Activated CD8-positive, alpha-beta memory T cell treated with anti-CD3 and anti-CD28 coated beads for 24 hours (primary cell): ENCODE data around the gene GRAMD2A.
"Not testable (repeated sequence)": the region's sequence is repeated elsewhere in the genome, so short reads cannot be mapped to it uniquely, and the experiment has no call there.

ENCODE experiments used
- DNase-seq: peaks from one replicate; pipeline ENCODE4 v3.0.0-alpha.2; 2020

The GRAMD2A gene

GRCh38 chr15:72182673-72183072 is 14.9 kb downstream of the GRAMD2A start:
- DNase-seq, result no peak

- no peak for DNase-seq
Measured at GRCh38 chr15:72182244-72182643, 15.3 kb downstream of the GRAMD2A start.

- no peak for DNase-seq
Measured at GRCh38 chr15:72180761-72181324, 16.7 kb downstream of the GRAMD2A start.

- no peak for DNase-seq
Measured at GRCh38 chr15:72179950-72180581, 17.5 kb downstream of the GRAMD2A start.

GRCh38 chr15:72178976-72179585 is 18.5 kb downstream of the GRAMD2A start:
- no peak for DNase-seq

GRCh38 chr15:72176743-72177142 is 20.8 kb downstream of the GRAMD2A start:
- no peak for DNase-seq

- DNase-seq, result no peak
Measured at GRCh38 chr15:72176159-72176558, 21.4 kb downstream of the GRAMD2A start.

- no peak for DNase-seq
Measured at GRCh38 chr15:72175186-72176044, 22.2 kb downstream of the GRAMD2A start.

- DNase-seq, result no peak
Measured at GRCh38 chr15:72174551-72175165, 22.9 kb downstream of the GRAMD2A start.

GRCh38 chr15:72173864-72174550 is 23.6 kb downstream of the GRAMD2A start:
- DNase-seq, result no peak

- no peak for DNase-seq
Measured at GRCh38 chr15:72173401-72173800, 24.2 kb downstream of the GRAMD2A start.

GRCh38 chr15:72172796-72173195 is 24.8 kb downstream of the GRAMD2A start:
- no peak for DNase-seq

- DNase-seq, result not testable (repeated sequence)
Measured at GRCh38 chr15:72171978-72172377, 25.6 kb downstream of the GRAMD2A start.

GRCh38 chr15:72170691-72171090 is 26.9 kb downstream of the GRAMD2A start:
- DNase-seq, result no peak

GRCh38 chr15:72169921-72170611 is 27.5 kb downstream of the GRAMD2A start:
- no peak for DNase-seq

- no peak for DNase-seq
Measured at GRCh38 chr15:72169236-72169920, 28.2 kb downstream of the GRAMD2A start.

GRCh38 chr15:72168808-72169190 is 28.8 kb downstream of the GRAMD2A start:
- DNase-seq, result no peak

- no peak for DNase-seq
Measured at GRCh38 chr15:72168131-72168807, 29.3 kb downstream of the GRAMD2A start.

- no peak for DNase-seq
Measured at GRCh38 chr15:72167445-72167844, 30.1 kb downstream of the GRAMD2A start.

- DNase-seq, result no peak
Measured at GRCh38 chr15:72166716-72167417, 30.7 kb downstream of the GRAMD2A start.
